Activated T-helper 9 cell treated with anti-CD3 and anti-CD28 coated beads, Interleukin-2, amount 50 U/mL, for 16 hours (primary cell): Measurements from ENCODE around the gene LRCH1.

Source experiments
- DNase-seq: peaks from one replicate; pipeline ENCODE4 v3.0.0-alpha.2; 2020; ENCODE audit warnings: low read depth

Gene LRCH1

GRCh38 chr13:46594374-46595078 lies 41.6 kb downstream of the LRCH1 start:
- DNase-seq: no peak

GRCh38 chr13:46595136-46595884 lies 42.3 kb downstream of the LRCH1 start:
- DNase-seq: no peak

GRCh38 chr13:46595885-46596275 lies 42.9 kb downstream of the LRCH1 start:
- DNase-seq: no peak

- DNase-seq: no peak
These were observed 43.5 kb downstream of the LRCH1 start for GRCh38 chr13:46596466-46596865.

GRCh38 chr13:46598140-46598819 lies 45.3 kb downstream of the LRCH1 start:
- DNase-seq: no peak

- DNase-seq: no peak
These were observed 45.8 kb downstream of the LRCH1 start for GRCh38 chr13:46598820-46599180.

- no peak for DNase-seq
These were observed 48.0 kb downstream of the LRCH1 start for GRCh38 chr13:46600943-46601311.

- DNase-seq: no peak
These were observed 49.6 kb downstream of the LRCH1 start for GRCh38 chr13:46602531-46602930.

GRCh38 chr13:46603165-46603603 lies 50.2 kb downstream of the LRCH1 start:
- no peak for DNase-seq

GRCh38 chr13:46604226-46604990 lies 51.4 kb downstream of the LRCH1 start:
- DNase-seq: no peak

GRCh38 chr13:46605076-46605824 lies 52.3 kb downstream of the LRCH1 start:
- no peak for DNase-seq

- no peak for DNase-seq
These were observed 53.0 kb downstream of the LRCH1 start for GRCh38 chr13:46605825-46606554.

- DNase-seq: no peak
These were observed 54.0 kb downstream of the LRCH1 start for GRCh38 chr13:46606970-46607369.

- DNase-seq: no peak
These were observed 55.0 kb downstream of the LRCH1 start for GRCh38 chr13:46607768-46608564.

GRCh38 chr13:46609052-46609451 lies 56.1 kb downstream of the LRCH1 start:
- DNase-seq: no peak

- DNase-seq: no peak
These were observed 56.8 kb downstream of the LRCH1 start for GRCh38 chr13:46609726-46610125.

- DNase-seq: no peak
These were observed 59.3 kb downstream of the LRCH1 start for GRCh38 chr13:46612267-46612666.

- no peak for DNase-seq
These were observed 60.6 kb downstream of the LRCH1 start for GRCh38 chr13:46613409-46614049.

- DNase-seq: no peak
These were observed 61.6 kb downstream of the LRCH1 start for GRCh38 chr13:46614582-46614981.
